Keratinocyte (primary cell): ENCODE measurements around the gene DNMT3A.
"Not testable (repeated sequence)": the region's sequence is repeated elsewhere in the genome, so short reads cannot be mapped to it uniquely, and the experiment has no call there.

Experiments
- CTCF ChIP-seq, 3 experiments: IDR thresholded peaks in 1 of 3; conservative IDR thresholded peaks in 1 of 3; optimal IDR thresholded peaks in 1 of 3; 2 replicates in 2 of 3; 3 replicates in 1 of 3; pipeline versions ENCODE3 to v1.5.1; 2011; ENCODE audit warnings: low read length in 3 of 3, mild to moderate bottlenecking in 3 of 3, moderate library complexity in 2 of 3, control low read depth in 1 of 3, inconsistent platforms in 1 of 3; ENCODE audit not compliant: insufficient read depth in 2 of 3; ENCODE audit errors: extremely low read depth in 1 of 3
- EZH2 ChIP-seq: IDR thresholded peaks from one replicate; pipeline ENCODE4 v1.6.1; 2012; ENCODE audit warnings: inconsistent platforms, mild to moderate bottlenecking, low read length, moderate library complexity

DNA sequence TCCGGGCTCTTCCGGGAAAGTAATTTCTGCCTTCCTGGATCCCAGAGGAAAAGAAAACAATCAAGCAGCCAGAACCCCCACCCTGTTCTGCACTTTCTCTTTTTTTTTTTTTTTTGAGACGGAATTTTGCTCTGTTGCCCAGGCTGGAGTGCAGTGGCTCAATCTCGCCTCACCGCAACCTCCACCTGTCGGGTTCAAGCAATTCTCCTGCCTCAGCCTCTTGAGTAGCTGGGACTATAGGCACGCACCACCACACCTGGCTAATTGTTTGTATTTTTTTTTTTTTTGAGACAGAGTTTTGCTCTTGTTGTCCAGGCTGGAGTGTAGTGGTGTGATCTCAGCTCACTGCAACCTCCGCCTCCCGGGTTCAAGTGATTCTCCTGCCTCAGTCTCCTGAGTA, 69.0 kb downstream of the DNMT3A start:
- TF ChIP-seq CTCF (optimal IDR thresholded peaks at IDR 0.05 in 1 of 3, IDR thresholded peaks at IDR 0.05 in 1 of 3, conservative IDR thresholded peaks at IDR 0.05 in 1 of 3; ENCODE audit: extremely low read depth in 1 of 3, insufficient read depth in 2 of 3, low read length in 3 of 3); EZH2: not testable (repeated sequence)
